ENCODE measurements around the gene FKBP3.

GRCh38 chr14:45181806-45182205, 47.5 kb upstream of the FKBP3 start:
- TF ChIP-seq CTCF (IDR thresholded peaks at IDR 0.05; ENCODE audit: control extremely low read depth in 1 of 3, insufficient read depth in 1 of 3, low read depth in 1 of 3, low read length in 3 of 3) (no peak), RFX5 (IDR thresholded peaks at IDR 0.05; ENCODE audit: borderline replicate concordance, low read depth, low read length) (no peak), RAD21 (IDR thresholded peaks at IDR 0.05 in 1 of 2, conservative IDR thresholded peaks at IDR 0.05 in 1 of 2; ENCODE audit: low read depth in 2 of 2, low read length in 2 of 2) (no peak), POU5F1 (IDR thresholded peaks at IDR 0.05; ENCODE audit: low read depth, low read length) (no peak)

All from H1 (cell line).